GM12872 (cell line): ENCODE data around the gene PKD1L1.

Experiments
- TF ChIP-seq, protein P1 (sequence below): IDR thresholded peaks from 3 replicates; pipeline ENCODE4 v1.5.1; 2011; ENCODE audit warnings: low read depth, mild to moderate bottlenecking, low read length, moderate library complexity; ENCODE audit not compliant: insufficient read depth

PKD1L1 gene

GRCh38 chr7:47852330-47853245 is 95.7 kb downstream of the PKD1L1 start:
- TF ChIP-seq, protein P1, sequence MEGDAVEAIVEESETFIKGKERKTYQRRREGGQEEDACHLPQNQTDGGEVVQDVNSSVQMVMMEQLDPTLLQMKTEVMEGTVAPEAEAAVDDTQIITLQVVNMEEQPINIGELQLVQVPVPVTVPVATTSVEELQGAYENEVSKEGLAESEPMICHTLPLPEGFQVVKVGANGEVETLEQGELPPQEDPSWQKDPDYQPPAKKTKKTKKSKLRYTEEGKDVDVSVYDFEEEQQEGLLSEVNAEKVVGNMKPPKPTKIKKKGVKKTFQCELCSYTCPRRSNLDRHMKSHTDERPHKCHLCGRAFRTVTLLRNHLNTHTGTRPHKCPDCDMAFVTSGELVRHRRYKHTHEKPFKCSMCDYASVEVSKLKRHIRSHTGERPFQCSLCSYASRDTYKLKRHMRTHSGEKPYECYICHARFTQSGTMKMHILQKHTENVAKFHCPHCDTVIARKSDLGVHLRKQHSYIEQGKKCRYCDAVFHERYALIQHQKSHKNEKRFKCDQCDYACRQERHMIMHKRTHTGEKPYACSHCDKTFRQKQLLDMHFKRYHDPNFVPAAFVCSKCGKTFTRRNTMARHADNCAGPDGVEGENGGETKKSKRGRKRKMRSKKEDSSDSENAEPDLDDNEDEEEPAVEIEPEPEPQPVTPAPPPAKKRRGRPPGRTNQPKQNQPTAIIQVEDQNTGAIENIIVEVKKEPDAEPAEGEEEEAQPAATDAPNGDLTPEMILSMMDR, result peak; percentile 50; the same call in 2 of the 3 replicates

GRCh38 chr7:47847207-47847606 is 101.1 kb downstream of the PKD1L1 start:
- TF ChIP-seq, protein P1, result no peak

DNA sequence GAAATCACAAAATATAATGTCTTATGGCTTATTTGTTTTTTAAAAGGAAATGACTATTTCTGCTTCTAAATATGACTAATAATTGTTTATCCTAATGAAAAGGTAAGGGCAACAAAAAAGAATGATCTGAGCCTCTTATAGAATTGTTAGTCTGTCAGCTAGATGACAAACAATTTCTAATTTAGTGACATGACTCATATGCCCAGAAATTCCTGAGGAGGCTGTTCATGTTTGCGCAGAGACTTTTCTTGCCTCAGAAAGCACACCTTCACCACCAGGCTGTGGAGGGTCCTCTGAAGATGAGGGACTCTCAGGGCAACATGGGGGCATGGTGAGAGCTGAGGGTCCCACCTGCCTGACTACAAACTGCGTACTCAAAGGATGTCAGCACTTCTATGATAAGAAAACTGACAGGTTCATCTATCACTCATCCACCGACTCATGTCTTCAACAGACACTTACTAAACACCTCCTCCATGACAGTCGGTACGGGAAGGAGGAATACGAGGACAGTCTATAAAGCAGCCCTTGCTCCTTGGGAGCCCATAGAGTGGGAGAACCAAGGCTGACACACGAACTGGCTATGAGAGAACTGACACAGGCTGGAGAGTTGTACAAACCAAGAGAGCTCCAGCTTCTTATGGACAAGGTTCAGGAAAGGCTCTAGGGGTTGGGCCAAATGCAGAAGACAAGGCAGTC is 102.0 kb downstream of the PKD1L1 start:
- TF ChIP-seq, protein P1, result no peak

DNA sequence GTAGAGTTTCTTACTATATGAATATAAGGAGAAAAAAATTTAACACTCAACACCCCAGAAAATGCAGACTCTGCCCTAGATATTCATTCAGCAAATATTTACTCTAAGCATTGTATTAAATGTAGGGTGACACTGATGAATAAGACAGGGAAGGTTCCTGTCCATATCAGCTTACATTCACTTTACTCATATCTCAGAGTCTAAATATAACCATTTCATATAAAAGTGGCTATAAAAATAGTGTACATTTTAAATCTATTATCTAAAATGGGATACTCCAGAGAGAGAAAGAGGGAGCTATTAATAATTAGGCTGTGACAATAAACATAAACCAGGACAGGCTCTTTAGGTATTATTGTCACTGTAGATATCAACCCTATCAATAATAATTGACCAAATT is 104.0 kb downstream of the PKD1L1 start:
- TF ChIP-seq, protein P1, result no peak

DNA sequence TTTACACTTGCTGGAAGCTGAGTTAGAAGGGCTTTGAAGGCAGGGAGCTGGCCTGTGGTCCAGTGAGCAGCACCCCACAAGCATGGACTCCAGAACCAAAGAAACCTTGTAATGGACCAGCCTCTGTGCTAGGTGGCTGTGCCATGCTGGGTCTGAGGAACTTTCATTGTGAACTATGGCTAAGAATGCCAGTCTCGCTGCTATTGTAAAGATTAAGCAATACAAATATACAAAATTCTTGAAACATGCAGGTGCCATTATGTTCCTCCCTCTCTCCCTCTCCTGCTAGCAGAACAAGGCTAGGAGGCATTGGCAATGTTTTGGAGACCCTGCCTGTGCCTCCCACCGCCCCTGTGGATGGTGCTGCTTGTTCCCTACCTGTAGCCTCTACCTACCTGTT is 105.0 kb downstream of the PKD1L1 start:
- TF ChIP-seq, protein P1, result no peak

- TF ChIP-seq, protein P1, result no peak
These were observed 108.9 kb downstream of the PKD1L1 start for GRCh38 chr7:47839381-47839780.

DNA sequence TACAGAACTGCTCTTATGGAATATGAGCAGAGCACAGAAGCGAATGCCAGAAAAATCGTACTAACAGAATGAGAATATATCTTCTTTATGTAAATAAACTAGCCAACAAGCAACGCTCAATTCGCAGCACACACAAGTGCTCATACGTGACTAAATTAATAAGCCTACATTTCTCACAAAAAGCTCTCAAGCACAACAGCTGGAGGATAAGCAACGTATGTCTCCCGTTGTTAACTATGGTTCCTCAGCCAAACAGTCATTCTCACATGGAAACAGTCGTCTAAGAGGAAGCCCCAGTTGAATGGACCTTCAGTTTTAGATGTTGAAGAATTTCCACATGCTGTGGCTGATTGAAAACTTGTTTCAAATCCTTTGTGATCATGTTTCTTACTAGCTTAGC is 110.4 kb downstream of the PKD1L1 start:
- TF ChIP-seq, protein P1, result no peak
